ENCODE results near the gene TCERG1L.

Gene TCERG1L

GRCh38 chr10:131112691-131113090, 198.8 kb downstream of the TCERG1L start:
- CTCF ChIA-PET: no interaction called here

GRCh38 chr10:131111471-131112080, 199.9 kb downstream of the TCERG1L start:
- TF ChIP-seq, protein P1, sequence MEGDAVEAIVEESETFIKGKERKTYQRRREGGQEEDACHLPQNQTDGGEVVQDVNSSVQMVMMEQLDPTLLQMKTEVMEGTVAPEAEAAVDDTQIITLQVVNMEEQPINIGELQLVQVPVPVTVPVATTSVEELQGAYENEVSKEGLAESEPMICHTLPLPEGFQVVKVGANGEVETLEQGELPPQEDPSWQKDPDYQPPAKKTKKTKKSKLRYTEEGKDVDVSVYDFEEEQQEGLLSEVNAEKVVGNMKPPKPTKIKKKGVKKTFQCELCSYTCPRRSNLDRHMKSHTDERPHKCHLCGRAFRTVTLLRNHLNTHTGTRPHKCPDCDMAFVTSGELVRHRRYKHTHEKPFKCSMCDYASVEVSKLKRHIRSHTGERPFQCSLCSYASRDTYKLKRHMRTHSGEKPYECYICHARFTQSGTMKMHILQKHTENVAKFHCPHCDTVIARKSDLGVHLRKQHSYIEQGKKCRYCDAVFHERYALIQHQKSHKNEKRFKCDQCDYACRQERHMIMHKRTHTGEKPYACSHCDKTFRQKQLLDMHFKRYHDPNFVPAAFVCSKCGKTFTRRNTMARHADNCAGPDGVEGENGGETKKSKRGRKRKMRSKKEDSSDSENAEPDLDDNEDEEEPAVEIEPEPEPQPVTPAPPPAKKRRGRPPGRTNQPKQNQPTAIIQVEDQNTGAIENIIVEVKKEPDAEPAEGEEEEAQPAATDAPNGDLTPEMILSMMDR (IDR thresholded peaks at IDR 0.05; ENCODE audit: insufficient read depth, low read length, missing control alignments): no peak
- DNase-seq (ENCODE audit: low read depth, low spot score): no peak
- ChIA-PET CTCF (no interaction called here), POLR2A (no interaction called here)
- no peak overlapping the region for H3K4me3 ChIP-seq (ENCODE audit: low read depth, low read length)

More at GRCh38 chr10:131112691-131113090, 198.8 kb downstream of the TCERG1L start:
- no peak overlapping the region for H3K4me3 ChIP-seq (ENCODE audit: low read depth, low read length)
- DNase-seq (ENCODE audit: low read depth, low spot score): no peak
- TF ChIP-seq, protein P1 (IDR thresholded peaks at IDR 0.05; ENCODE audit: insufficient read depth, low read length, missing control alignments): no peak
- POLR2A ChIA-PET: no interaction called here

DNA sequence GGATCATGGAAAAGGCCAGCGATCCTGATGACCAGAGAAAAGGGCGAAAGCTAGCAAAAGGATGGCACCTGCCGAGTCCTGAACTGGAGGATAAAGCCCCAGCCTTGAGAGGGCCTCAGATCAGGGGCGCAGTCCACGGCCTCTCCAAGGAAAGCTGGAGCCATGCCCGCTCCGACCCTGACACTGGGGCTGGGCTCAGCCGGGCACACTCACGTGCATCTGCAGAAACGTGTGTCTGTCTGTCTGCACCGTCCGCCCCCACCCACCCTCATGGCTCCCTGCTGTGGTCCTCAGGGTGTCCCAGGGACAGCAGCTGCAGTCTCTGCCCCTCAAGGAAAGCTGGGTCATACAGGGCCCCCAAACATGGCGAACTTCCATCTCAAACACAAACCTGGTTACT, 200.5 kb downstream of the TCERG1L start:
- DNase-seq (ENCODE audit: low read depth, low spot score): no peak

DNA sequence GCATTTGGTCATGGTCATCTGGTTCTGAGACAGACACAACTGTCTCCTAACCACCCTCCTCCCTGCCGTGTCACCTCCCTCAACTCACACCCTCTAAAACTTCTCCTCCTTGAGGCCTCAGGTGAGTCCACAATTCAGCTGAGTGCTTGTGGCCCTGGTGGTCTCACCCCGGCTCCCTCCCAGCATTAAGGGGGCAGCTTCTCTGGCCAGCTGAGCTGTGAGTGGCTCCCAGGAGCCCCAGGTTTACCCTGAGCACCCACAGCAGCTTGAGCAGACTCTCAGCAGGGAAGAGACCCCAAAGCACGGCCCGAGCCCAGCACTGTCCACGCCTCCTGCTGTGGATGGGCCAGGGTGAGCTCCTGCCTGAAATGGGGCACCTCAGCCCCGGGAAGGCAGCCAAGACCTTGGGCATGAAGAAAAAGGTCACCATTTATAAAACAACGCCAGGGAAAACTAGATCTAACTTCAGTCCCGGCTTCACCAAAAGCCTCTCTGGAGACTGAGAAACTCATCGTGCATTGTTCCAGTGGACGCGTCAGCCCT, 201.2 kb downstream of the TCERG1L start:
- no peak overlapping the region for H3K4me3 ChIP-seq (ENCODE audit: low read depth, low read length)
- no peak for DNase-seq (ENCODE audit: low read depth, low spot score)
- POLR2A ChIA-PET: no interaction called here
- CTCF ChIA-PET: no interaction called here
- TF ChIP-seq, protein P1 (IDR thresholded peaks at IDR 0.05; ENCODE audit: insufficient read depth, low read length, missing control alignments): no peak

More for the DNA sequence above, 200.5 kb downstream of the TCERG1L start:
- TF ChIP-seq, protein P1 (IDR thresholded peaks at IDR 0.05; ENCODE audit: insufficient read depth, low read length, missing control alignments): no peak
- POLR2A ChIA-PET: no interaction called here
- H3K4me3 ChIP-seq (ENCODE audit: low read depth, low read length): no peak overlapping the region
- CTCF ChIA-PET: no interaction called here

DNA sequence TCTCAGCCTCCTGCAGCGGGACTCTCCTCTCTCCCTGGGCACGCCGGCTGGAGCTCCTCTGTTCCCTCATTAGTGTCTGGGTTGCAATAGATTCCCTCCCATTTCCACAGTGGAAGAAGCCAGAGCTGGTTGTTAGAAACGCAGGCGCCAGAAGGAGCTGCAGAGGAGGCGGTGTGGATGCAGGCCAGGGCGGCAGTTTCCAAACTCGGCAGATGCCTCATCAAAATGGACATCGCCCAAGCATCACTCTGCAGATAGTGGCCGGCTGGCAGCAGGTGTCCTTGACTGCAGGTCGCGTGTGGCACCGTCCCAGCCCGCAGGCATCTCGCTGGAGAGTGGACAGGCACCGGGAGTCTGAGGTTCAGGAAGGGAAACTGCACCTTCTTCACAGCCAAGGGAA, 201.8 kb downstream of the TCERG1L start:
- ChIA-PET POLR2A (no interaction called here), CTCF (no interaction called here)
- TF ChIP-seq, protein P1 (IDR thresholded peaks at IDR 0.05; ENCODE audit: insufficient read depth, low read length, missing control alignments): no peak
- no peak overlapping the region for H3K4me3 ChIP-seq (ENCODE audit: low read depth, low read length)
- DNase-seq (ENCODE audit: low read depth, low spot score): no peak

GRCh38 chr10:131109291-131109690, 202.2 kb downstream of the TCERG1L start:
- POLR2A ChIA-PET: no interaction called here
- CTCF ChIA-PET: no interaction called here
- TF ChIP-seq, protein P1 (IDR thresholded peaks at IDR 0.05; ENCODE audit: insufficient read depth, low read length, missing control alignments): no peak
- no peak overlapping the region for H3K4me3 ChIP-seq (ENCODE audit: low read depth, low read length)
- no peak for DNase-seq (ENCODE audit: low read depth, low spot score)

All from AG04449 (cell line).